Thyroid gland (tissue), 4 donors: ENCODE data around the gene PTPRJ.

Experiments
- CTCF ChIP-seq, 6 experiments: fragments of 200-600 bp in 3 of 6; fragments of 450-650 bp in 3 of 6; sonication (generic) in 3 of 6; IDR thresholded peaks; one replicate each; pipeline ENCODE4 v1.5.1; 2016 to 2019; ENCODE audit warnings: antibody characterized with exemption in 6 of 6, mild to moderate bottlenecking in 2 of 6, inconsistent platforms in 1 of 6, moderate library complexity in 1 of 6
- POLR2A ChIP-seq, 2 donors: fragments of 450-650 bp; IDR thresholded peaks; one replicate each; pipeline ENCODE4 v1.6.1; 2017; ENCODE audit warnings: antibody characterized with exemption in 2 of 2, mild to moderate bottlenecking in 2 of 2, moderate library complexity in 1 of 2

DNA sequence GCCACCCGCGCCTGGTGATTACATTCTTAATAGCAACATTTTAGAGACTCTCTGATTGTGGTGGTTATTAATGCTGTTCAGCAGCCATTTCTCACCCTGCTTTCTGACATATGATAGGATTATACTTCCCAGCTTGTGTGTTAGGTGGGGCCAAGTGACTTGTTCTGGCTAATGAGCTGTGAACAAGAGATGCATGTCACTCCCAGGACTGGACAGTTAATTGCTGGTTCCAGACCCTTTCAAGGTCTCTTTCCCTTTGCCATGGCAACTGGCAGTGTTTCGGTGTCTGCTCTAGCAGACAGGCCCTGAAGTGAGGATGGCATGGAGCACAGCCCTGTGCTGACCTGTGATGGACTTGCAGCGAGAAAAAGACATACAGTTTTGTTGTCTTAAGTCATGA, 8.9 kb upstream of the PTPRJ start:
- no peak for TF ChIP-seq CTCF (IDR thresholded peaks at IDR 0.05)
- TF ChIP-seq POLR2A (IDR thresholded peaks at IDR 0.05) = no peak
